ENCODE results near the gene CHRNB2.
A peak's percentile ranks its signal among the peaks of the same experiment; 100 is the strongest.

The CHRNB2 gene

DNA sequence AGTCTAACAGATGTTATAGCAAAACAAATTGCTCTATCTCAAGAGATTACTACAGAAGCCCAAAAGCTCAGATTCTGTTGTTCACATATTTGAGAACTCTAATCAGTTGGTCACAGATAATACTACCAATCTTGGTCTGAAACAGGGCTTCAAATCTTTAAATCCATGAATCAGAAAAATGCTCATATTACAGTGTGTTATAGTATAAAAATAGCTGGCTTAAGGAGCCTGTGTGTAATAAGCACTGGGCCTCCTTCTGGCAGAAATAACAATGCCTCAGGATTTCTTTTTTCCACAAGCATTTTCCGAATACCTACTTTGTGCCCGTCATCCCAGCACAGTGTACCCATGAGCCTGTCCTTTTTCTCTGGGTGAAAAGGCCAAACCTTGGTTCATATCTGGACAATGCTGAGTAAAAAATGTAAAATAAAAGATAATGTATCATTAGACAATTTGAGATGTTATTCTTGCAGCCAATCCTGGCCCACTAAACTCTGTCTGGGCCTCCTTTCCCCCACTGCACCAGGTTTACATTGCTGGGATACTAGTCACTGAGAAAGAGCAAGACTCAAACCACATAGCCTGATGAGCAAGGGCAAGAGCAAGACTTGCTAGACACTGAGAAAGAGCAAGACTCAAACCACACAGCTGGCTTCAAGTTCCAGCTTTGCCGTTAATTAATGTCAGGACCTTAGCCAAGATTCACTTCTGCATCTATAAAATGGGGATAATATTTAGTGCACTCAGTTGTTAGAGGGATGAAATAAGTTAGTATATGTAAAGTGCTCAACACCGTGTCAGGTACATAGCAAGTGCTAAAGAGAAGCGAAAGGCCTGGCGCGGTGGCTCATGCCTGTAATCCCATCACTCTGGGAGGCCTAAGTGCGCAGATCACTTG, 57.4 kb downstream of the CHRNB2 start:
- TF ChIP-seq, protein P1, sequence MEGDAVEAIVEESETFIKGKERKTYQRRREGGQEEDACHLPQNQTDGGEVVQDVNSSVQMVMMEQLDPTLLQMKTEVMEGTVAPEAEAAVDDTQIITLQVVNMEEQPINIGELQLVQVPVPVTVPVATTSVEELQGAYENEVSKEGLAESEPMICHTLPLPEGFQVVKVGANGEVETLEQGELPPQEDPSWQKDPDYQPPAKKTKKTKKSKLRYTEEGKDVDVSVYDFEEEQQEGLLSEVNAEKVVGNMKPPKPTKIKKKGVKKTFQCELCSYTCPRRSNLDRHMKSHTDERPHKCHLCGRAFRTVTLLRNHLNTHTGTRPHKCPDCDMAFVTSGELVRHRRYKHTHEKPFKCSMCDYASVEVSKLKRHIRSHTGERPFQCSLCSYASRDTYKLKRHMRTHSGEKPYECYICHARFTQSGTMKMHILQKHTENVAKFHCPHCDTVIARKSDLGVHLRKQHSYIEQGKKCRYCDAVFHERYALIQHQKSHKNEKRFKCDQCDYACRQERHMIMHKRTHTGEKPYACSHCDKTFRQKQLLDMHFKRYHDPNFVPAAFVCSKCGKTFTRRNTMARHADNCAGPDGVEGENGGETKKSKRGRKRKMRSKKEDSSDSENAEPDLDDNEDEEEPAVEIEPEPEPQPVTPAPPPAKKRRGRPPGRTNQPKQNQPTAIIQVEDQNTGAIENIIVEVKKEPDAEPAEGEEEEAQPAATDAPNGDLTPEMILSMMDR (IDR thresholded peaks at IDR 0.05; ENCODE audit: insufficient read depth, low read length, poor library complexity, severe bottlenecking): no peak
- TF ChIP-seq EZH2phosphoT487 (conservative IDR thresholded peaks at IDR 0.05; ENCODE audit: low read length): no peak
- Histone ChIP-seq H3K9ac (ENCODE audit: low read length) (no peak overlapping the region), H3K4me3 (ENCODE audit: insufficient read depth, low read length, poor library complexity, severe bottlenecking) (no peak overlapping the region), H3K9me2 (replicated peaks; ENCODE audit: insufficient read depth, low read length) (no peaks in the 10 kb centered on the region), H3K36me3 (ENCODE audit: low read length) (peaks cover 5% of the 10 kb centered on the region; the same call in 1 of the 2 replicates), H4K20me1 (ENCODE audit: low read depth, low read length) (peaks cover 2% of the 10 kb centered on the region; the same call in 1 of the 2 replicates), H3K4me2 (ENCODE audit: low read depth, low read length, poor library complexity, severe bottlenecking) (no peak overlapping the region), H3K9me3 (ENCODE audit: insufficient read depth, low read length) (0 out of 2 replicates have a peak, but pooled peaks cover 6% of the 10 kb centered on the region), H3K27me3 (ENCODE audit: low read length) (no peaks in the 10 kb centered on the region), H2AFZ (ENCODE audit: low read depth, low read length, severe bottlenecking) (no peak overlapping the region), H3F3A (ENCODE audit: insufficient read depth) (peaks cover 6% of the 10 kb centered on the region; the same call in 1 of the 2 replicates), H3K79me2 (ENCODE audit: insufficient read depth, low read length) (peaks cover 71% of the 10 kb centered on the region), H3K27ac (ENCODE audit: low read depth, low read length) (no peak overlapping the region)

DNA sequence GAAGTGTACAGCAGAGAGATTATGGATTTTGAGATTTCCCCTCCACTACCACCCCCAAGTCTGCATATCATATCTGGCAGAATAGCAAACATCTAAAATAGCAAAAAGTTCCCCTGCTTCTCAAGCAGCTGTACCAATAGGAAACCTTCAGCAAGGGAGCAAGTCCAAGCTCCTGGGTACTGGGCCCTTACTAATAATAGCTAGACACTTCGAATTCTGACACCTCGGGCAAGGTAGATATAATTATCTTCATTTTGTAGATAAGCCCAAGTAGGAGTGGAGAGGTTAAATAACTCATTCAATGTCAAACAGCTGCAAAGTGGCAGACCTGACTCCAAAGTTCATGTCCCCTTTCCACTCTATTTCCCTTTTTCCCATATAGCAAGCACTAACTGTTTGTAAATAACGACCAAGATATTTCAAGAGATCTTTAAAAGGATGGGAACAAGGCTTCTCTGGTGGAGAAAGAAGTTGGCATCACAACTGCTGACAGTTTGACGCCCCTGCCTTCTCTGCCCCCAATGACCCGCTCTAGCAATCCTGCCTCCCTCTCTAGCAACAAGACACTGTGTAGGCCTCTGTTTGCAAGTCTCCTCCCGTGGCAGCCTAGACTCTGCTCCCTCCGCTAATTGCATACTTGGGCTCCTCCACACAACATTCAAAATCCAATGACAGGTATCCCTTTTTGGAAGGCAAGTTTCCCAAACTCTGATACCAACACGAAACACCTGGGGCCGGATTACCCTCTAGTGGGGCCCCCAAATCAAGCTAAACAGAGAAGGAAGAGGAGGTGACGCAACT, 59.1 kb downstream of the CHRNB2 start:
- peaks cover 3% of the 10 kb centered on the region; the same call in 1 of the 2 replicates for H3K36me3 ChIP-seq (ENCODE audit: low read length)

More for the DNA sequence above, 59.1 kb downstream of the CHRNB2 start:
- H3K9me3 ChIP-seq (ENCODE audit: insufficient read depth, low read length): 0 out of 2 replicates have a peak, but pooled peaks cover 6% of the 10 kb centered on the region
- peak overlapping the region; percentile 84 for H3K9ac ChIP-seq (ENCODE audit: low read length)
- peaks cover 6% of the 10 kb centered on the region; the same call in 1 of the 2 replicates for H3F3A ChIP-seq (ENCODE audit: insufficient read depth)
- H3K4me3 ChIP-seq (ENCODE audit: insufficient read depth, low read length, poor library complexity, severe bottlenecking): peak overlapping the region; percentile 88
- peaks cover 57% of the 10 kb centered on the region for H3K79me2 ChIP-seq (ENCODE audit: insufficient read depth, low read length)
- peak overlapping the region; percentile 32 for H3K27ac ChIP-seq (ENCODE audit: low read depth, low read length)
- no peaks in the 10 kb centered on the region for H3K27me3 ChIP-seq (ENCODE audit: low read length)
- TF ChIP-seq EZH2phosphoT487 (conservative IDR thresholded peaks at IDR 0.05; ENCODE audit: low read length): no peak
- TF ChIP-seq, protein P1 (IDR thresholded peaks at IDR 0.05; ENCODE audit: insufficient read depth, low read length, poor library complexity, severe bottlenecking): no peak
- H2AFZ ChIP-seq (ENCODE audit: low read depth, low read length, severe bottlenecking): no peak overlapping the region
- no peaks in the 10 kb centered on the region for H3K9me2 ChIP-seq (replicated peaks; ENCODE audit: insufficient read depth, low read length)
- H3K4me2 ChIP-seq (ENCODE audit: low read depth, low read length, poor library complexity, severe bottlenecking): peak overlapping the region; percentile 85
- no peaks in the 10 kb centered on the region; the same call in 1 of the 2 replicates for H4K20me1 ChIP-seq (ENCODE audit: low read depth, low read length)
